WTC11 (cell line): ENCODE results near the gene OR2V1.
"Not testable (repeated sequence)": the region's sequence is repeated elsewhere in the genome, so short reads cannot be mapped to it uniquely, and the experiment has no call there.

Source experiments
- CREB1 ChIP-seq: sonication (generic); formaldehyde crosslinking; IDR thresholded peaks from 2 replicates; pipeline ENCODE4 v1.8.0; 2023; ENCODE audit warnings: mild to moderate bottlenecking, missing genetic modification reagents
- ESRRA ChIP-seq: sonication (generic); formaldehyde crosslinking; IDR thresholded peaks from 2 replicates; pipeline ENCODE4 v1.8.1; 2022; ENCODE audit warnings: mild to moderate bottlenecking, missing genetic modification reagents, borderline replicate concordance
- FOXP1 ChIP-seq: sonication (generic); formaldehyde crosslinking; IDR thresholded peaks from 2 replicates; pipeline ENCODE4 v1.8.0; 2022; ENCODE audit warnings: missing genetic modification reagents, mild to moderate bottlenecking, moderate library complexity, borderline replicate concordance
- NFYB ChIP-seq: sonication (generic); formaldehyde crosslinking; conservative IDR thresholded peaks from 2 replicates; pipeline ENCODE4 v1.8.0; 2022; ENCODE audit warnings: low read depth, missing genetic modification reagents
- NR2C2 ChIP-seq: sonication (generic); formaldehyde crosslinking; IDR thresholded peaks from 2 replicates; pipeline ENCODE4 v1.8.0; 2022; ENCODE audit warnings: mild to moderate bottlenecking, missing genetic modification reagents
- SP1 ChIP-seq: sonication (generic); formaldehyde crosslinking; conservative IDR thresholded peaks from 2 replicates; pipeline ENCODE4 v1.8.1; 2022; ENCODE audit warnings: missing genetic modification reagents
- TP53 ChIP-seq: sonication (generic); formaldehyde crosslinking; IDR thresholded peaks from 2 replicates; pipeline ENCODE4 v1.8.1; 2023; ENCODE audit warnings: mild to moderate bottlenecking, missing genetic modification reagents
- TF ChIP-seq, protein P1 (sequence below): sonication (generic); formaldehyde crosslinking; IDR thresholded peaks from 2 replicates; pipeline ENCODE4 v1.8.1; 2022; ENCODE audit warnings: low read depth, missing genetic modification reagents, borderline replicate concordance
- TF ChIP-seq, protein P2 (sequence below): fragments of 200-600 bp; IDR thresholded peaks from 2 replicates; pipeline ENCODE4 v1.8.0; 2022; ENCODE audit warnings: antibody characterized with exemption
- TF ChIP-seq, protein P3 (sequence below): sonication (generic); formaldehyde crosslinking; IDR thresholded peaks from 2 replicates; pipeline ENCODE4 v1.8.0; 2022; ENCODE audit warnings: mild to moderate bottlenecking, missing genetic modification reagents
- TF ChIP-seq, protein P4 (sequence below): sonication (generic); formaldehyde crosslinking; IDR thresholded peaks from 2 replicates; pipeline ENCODE4 v1.8.0; 2022; ENCODE audit warnings: mild to moderate bottlenecking, missing genetic modification reagents

DNA sequence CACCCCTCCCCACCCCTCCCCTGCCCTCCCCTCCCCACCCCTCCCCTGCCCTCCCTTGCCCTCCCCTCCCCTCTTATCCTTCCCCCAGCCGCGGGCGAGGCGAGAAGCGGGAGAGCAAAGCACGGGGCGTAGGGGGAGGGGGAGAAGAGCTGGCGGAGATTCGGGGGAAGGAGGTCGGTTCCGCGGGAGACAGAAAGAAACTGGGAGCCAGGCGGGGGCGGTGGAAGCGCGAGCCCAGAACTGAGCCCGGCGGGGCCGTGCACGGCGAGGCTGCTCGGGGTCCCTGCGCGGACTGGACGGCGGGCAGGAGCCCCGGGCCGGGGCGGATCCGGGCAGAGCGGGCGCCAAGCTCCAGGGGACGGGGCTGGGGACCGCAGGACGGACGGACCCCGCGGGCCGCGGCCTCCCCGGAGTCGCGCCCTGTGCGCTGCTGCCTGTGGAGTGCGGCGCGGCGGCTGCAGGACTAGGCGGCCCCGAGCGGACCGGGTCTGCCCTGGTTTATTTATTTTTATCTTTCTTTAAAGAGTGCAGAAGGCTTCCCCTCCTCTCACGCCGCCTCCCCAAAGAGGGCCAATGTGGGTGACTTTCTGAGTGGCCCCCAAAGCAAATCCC lies 29.8 kb downstream of the OR2V1 start:
- TF ChIP-seq, protein P1, sequence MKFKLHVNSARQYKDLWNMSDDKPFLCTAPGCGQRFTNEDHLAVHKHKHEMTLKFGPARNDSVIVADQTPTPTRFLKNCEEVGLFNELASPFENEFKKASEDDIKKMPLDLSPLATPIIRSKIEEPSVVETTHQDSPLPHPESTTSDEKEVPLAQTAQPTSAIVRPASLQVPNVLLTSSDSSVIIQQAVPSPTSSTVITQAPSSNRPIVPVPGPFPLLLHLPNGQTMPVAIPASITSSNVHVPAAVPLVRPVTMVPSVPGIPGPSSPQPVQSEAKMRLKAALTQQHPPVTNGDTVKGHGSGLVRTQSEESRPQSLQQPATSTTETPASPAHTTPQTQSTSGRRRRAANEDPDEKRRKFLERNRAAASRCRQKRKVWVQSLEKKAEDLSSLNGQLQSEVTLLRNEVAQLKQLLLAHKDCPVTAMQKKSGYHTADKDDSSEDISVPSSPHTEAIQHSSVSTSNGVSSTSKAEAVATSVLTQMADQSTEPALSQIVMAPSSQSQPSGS = not testable (repeated sequence)
- TF ChIP-seq, protein P2, sequence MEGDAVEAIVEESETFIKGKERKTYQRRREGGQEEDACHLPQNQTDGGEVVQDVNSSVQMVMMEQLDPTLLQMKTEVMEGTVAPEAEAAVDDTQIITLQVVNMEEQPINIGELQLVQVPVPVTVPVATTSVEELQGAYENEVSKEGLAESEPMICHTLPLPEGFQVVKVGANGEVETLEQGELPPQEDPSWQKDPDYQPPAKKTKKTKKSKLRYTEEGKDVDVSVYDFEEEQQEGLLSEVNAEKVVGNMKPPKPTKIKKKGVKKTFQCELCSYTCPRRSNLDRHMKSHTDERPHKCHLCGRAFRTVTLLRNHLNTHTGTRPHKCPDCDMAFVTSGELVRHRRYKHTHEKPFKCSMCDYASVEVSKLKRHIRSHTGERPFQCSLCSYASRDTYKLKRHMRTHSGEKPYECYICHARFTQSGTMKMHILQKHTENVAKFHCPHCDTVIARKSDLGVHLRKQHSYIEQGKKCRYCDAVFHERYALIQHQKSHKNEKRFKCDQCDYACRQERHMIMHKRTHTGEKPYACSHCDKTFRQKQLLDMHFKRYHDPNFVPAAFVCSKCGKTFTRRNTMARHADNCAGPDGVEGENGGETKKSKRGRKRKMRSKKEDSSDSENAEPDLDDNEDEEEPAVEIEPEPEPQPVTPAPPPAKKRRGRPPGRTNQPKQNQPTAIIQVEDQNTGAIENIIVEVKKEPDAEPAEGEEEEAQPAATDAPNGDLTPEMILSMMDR = not testable (repeated sequence)
- TF ChIP-seq, protein P3, sequence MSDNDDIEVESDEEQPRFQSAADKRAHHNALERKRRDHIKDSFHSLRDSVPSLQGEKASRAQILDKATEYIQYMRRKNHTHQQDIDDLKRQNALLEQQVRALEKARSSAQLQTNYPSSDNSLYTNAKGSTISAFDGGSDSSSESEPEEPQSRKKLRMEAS = not testable (repeated sequence)
- TF ChIP-seq SP1; NR2C2 (CRISPR knock-in tag); CREB1 (CRISPR knock-in tag); FOXP1 (CRISPR knock-in tag); ESRRA (CRISPR knock-in tag); TP53 (CRISPR knock-in tag); NFYB (CRISPR knock-in tag): not testable (repeated sequence)
- TF ChIP-seq, protein P4, sequence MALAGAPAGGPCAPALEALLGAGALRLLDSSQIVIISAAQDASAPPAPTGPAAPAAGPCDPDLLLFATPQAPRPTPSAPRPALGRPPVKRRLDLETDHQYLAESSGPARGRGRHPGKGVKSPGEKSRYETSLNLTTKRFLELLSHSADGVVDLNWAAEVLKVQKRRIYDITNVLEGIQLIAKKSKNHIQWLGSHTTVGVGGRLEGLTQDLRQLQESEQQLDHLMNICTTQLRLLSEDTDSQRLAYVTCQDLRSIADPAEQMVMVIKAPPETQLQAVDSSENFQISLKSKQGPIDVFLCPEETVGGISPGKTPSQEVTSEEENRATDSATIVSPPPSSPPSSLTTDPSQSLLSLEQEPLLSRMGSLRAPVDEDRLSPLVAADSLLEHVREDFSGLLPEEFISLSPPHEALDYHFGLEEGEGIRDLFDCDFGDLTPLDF (CRISPR knock-in tag) = not testable (repeated sequence)
